HG03442 (cell line): ENCODE results near the gene TEX44.
"Not testable (repeated sequence)": the region's sequence is repeated elsewhere in the genome, so short reads cannot be mapped to it uniquely, and the experiment has no call there.

Experiments used
- ATAC-seq: cut with Tn5 transposase; IDR thresholded peaks from one replicate; pipeline ENCODE4 v1.9.1; 2021; ENCODE audit warnings: mild to moderate bottlenecking, moderate library complexity; ENCODE audit not compliant: unreplicated experiment

Gene TEX44

DNA sequence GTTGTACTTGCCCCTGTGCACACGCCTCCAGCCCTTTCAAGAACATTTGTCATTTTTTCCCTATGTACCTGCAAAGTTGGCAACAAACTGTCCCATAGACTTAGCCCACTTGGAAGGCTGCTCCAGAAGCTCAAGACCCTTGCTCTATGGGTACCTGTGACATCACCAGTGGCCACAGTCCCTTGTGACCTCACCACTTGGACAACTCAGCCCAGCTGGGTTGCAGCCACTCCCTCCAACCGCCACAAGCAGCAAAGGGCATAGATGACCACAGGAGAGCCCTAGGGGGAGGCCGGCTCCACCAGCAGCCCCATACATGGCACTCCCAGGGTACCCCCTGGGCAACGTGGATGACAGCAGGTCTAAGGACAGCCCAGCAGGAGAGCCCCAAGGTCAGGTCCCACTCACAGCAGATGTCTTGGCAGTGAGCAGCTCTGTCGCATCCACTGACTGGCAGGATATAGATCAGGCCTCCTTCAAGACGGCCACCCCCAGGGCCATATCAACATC is at the start of gene TEX44:
Gene TEX44, plus strand, starts transcription at position 229 of the 510 bp plus-strand sequence. Its CDS starts 88 bp downstream, at position 317.
- no peak for ATAC-seq

DNA sequence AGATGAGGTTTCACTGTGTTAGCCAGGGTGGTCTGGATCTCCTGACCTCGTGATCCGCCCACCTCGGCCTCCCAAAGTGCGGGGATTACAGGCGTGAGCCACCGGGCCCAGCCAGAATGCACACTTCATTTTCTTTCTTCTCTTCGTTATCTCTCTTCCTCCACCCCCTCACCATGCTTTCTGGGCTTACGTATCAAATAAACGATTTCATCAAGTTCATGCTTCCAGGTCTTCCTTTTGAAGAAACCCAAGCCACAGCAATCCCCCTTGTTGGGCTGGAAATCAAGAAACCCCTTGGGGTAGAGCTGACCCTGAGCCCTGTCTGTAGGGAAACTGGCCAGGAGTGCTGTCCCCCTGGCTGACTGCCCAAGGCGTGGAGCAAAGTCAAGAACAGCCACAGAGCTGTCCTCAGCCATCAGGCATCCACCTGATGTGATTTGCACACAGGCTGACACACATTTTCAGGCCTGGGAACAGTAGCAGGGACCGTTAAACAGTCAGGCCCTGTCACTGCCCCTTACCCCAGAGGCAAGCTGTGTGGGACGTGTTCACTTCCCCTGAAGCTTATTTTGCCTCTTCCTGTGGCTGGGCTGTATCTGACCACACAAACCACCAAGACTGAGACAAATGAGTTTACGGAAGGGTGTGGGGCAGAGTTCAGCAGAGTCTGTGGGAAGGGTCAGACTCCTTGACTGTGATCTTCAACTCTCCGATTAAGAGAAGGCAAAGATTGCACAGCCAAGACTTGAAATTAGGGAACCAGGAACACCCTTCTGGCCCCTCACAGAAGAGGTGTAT is 47.4 kb upstream of the TEX44 start:
- peak; percentile 97 for ATAC-seq

DNA sequence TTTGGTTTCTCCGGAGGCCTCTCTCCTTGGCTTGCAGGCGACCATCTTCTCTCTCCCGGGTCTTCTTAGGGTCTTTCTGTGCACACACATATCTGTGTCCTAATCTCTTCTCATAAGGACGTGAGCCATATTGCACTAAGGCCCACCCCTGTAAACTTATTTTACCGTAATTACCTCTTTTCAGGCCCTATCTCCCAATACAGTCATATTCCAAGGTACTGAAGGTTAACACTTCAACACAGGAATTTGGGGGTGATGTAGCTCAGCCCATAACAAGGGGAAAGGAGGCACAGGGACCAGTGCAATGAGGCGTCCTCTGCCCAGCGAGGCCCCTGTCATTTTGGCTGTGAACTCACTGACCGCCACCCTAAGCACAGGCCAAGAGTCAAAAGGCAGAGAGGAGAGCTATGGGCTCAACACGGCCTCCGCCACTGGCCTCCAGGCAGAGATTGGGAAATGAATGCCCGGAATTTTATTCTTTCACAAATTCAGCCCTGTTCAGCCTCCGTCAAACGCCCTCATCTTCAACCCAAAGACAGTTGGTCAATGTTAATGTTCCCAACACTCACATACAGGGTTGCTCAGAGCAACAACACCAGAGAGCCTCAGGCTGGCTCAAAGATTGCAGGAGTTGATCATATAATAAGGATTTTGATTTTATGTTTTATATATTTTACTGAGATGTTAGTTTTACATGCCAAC is 46.5 kb upstream of the TEX44 start:
- ATAC-seq, result no peak

DNA sequence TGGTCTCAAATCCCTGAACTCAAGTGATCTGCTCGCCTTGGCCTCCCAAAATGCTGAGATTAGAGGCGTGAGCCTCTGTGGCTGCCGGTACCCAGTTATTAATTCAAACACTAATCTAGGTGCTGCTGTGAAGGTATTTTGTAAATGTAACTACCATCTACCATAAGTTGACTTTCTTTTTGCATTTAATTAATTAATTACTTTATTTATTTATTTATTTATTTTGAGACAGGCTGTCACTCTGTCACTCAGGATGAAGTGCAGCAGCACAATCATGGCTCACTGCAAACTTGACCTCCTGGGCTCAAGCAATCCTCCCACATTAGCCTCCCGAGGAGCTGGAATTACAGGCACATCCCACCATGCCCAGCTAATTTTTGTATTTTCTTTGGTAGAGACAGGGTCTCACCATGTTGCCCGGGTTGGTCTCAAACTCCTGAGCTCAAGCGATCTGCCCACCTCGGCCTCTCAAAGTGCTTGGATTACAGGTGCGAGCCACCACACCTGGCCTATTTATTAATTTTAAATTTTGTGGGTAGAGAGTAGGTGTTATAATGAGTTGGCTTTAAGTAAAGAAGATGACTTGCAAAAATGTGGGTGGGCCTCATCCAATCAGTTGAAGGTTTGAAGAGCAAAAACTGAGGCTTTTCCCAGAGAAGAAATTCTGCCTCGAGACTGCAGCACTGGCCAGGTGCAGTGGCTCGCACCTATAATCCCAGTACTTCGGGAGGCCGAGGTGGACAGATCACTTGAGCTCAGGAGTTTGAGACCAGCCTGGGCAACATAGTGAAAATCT is 45.2 kb upstream of the TEX44 start:
- ATAC-seq, result no peak

DNA sequence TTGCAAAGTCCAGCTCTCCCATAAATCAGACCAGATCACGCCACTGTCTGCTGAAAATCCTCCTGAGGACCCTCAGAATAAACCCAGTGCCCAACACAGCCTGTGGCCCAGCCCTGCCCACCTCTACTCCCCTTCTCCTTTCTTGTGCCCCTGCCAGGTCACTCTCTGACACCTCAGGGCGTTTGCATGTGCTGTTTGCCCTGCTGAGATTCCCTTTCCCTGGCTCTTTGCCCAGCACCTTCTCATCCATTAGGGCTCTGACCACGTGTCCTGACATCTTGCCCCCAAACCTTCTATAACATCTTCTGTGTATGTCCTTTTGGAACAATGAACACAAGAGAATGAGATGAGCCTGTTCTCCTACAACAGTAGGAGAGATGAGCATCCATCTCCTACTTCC is 43.9 kb upstream of the TEX44 start:
- ATAC-seq, result no peak

DNA sequence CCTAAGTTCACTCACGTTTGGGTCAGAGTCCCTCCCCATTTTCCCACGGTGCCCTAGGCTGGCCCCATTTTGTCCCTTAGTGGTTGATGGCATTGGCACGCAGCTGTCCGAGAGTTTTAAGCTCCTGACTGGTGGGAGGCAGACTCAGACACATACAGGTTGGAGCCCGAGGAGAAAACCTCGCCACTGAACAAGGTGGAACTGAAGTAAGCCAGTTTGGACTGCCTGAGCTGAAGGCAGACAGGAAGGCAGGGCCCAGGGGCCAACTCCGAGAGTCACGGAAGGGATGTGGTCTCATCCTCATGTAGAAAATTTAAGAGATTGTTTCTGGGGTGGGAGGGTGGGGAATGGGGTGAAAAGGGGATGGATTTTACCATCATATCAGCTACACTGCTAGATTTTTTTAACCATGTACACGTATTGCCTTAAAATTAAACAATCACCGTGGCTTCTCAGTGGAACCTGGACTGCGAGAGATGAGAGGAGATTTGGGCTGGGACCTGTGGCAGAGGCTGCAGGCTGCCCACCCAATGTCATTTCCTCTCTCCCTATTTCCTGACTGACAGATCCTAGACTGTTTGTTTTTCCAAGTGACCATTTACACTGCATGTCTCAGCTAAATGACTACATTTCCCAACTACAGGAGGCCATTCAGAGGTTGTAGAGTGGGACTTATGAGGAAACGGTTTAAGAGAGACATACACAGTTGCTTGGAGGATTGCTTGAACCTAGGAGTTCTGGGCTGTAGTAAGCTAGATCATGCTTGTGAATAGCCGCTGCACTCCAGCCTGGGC is 43.0 kb upstream of the TEX44 start:
- ATAC-seq, result no peak

DNA sequence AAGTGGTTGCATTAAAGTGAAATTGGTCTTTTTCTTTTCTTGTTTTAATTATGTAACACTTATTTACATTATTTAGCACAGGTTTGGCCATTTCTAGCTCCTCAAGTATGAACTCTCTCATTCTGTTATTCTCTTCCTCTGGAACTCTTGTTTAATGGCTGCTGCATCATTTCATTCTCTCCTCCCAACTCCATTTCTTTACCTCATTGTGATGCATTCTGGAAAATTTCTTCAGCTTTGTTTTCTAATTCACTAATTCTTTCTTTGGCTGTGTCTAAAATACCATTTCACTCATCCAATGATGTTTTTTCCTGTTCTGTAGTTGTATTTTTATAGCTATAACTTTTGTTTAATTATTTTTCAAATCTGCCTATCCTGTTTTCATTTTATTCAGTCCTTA is 39.9 kb upstream of the TEX44 start:
- no peak for ATAC-seq

DNA sequence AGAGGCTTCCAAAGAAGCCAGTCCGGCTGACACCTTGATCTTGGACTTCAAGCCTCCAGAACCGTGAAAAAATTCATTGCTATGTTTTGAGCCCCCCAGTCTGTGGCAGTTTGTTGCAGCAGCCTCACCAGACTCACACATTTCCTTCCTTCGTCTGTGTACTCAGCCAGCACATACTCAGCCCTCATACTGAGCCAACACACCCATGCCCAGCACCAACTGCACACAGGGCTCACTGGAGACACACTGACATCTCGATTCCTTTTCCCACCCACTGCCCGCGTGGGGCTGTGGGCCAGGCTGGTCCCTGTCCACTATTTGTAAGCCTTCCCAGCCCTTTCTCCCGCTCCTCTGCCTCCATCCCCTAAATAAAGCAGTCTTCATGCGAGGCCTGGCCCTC is 38.3 kb upstream of the TEX44 start:
- ATAC-seq, result no peak

DNA sequence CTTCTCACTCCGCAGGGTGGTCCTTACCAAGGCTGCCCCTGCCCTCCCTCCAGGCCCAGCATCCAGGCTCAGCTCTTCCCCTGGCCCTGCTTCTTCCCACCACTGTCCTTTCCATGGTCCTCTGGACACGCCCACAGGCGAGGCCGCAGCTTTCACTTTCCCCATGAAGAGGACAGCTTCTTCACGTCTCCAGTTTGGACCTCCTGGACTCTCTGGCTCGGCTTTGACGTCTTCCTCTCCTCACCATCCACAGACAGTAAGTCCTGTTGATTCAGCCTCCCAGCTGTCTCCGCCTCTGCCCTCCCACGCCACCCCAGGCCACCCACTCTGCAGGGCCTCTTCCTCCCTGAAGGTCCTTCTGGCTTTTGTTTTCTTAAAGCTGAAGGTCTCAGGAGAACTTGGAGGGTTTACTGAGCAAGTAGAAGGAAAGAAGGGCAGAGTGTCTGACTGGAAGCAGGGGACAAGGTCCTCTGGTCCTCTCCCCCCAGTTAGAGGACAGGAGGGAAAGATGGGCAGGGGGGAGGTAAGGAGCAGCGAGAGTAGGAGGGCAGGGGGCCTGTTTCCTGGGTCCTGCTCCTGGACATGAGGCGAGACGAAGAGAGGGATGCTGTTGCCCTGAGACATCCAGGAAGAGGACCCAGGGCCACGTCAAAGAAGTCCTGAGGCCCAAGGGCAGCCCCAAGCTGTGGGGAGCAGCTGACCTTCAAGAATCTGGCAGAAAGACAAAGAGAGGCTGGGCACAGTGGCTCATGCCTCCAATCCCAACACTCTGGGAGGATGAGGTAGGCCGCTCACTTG is 37.7 kb upstream of the TEX44 start:
- no peak for ATAC-seq

DNA sequence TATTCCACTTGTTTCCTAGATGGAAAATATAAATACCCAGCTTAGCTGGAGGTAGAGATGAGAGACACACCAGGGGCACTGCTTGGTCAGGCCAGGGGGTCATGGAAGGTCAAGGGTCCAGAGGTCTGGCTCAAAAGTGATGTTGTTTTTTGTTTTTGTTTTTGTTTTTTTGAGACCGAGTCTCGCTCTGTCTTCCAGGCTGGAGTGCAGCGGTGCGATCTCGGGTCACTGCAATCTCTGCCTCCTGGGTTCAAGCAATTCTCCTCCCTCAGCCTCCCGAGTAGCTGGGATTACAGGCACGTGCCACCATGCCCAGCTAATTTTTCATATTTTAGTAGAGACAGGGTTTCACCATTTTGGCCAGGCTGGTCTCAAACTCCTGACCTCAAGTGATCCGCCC is 36.2 kb upstream of the TEX44 start:
- not testable (repeated sequence) for ATAC-seq

DNA sequence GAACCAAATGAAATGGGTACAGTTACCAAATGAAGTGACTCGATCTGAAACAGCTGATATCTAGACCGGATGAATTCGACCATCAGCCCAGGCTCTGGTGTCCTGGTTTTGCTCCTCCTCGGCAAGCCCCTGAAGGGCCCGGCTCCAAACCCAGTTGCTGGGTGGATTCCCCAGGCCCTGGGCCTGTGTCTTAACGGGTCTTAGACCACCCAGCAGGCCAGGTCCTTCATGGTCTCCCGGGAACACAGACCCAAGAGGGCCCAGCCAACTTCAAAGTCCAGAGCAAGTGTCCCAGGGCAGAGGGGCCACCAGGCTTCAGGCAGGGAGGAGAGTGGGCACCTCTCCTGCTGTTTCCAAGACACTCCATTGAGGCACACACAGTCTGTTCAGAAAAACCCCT is 35.7 kb upstream of the TEX44 start:
- ATAC-seq, result no peak

DNA sequence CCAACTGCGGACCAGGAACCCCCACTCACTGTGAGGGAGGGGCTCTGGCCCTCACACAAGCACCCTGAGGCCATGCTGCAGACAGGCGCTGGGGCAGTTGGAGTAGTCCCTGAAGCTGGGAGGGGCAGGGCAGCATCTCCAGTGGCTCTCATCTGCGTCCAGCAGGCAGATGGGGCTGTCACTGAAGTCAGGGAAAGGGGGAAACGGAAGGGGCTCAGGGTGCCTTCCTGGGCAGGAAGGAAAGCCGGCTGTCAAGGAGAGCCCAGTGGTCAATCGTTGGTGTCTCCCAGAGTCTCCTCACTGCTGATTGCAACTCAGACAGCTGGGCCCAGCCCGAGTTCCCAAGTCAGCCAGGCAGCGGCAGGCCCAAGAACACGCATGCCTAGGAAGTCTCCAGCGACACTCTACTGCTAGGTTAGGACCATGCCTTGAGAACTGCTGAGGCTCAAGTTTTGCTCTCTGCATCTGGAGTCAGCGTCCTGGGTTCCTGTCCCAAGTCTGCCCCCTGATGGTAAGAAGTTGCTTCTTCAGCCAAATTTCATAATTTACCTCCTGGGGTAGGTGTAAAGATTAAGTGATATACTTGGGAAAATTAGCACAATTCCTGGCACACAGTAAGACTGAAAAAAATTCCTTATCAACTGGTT is 35.0 kb upstream of the TEX44 start:
- ATAC-seq, result peak; percentile 76

DNA sequence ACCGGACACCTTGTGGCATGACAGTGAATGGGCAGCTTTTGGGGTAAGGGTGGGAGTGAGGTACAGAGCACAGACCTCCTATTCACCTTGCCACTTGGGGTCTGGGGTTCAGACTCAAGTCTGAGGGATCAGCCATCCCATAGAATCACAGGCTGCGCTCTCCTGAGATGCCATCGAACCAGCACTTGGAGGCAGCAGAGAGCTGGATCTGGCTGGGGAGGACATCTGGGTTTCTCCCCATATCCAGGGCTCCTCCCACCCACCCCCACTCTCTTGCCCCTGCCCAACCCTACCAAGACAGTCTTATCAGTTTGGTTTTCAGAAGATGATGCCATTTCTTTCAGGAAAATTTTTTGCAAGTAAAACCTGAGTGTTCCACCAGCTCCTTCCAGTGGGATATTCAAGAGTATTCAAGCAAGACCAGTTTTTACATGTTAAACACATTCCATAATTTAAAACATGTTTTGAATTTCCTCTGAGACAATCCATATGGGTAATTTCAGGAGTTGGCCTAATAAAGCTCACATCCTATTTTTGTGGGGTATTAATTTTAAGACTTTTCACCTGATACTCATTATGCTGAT is 29.2 kb upstream of the TEX44 start:
- no peak for ATAC-seq

DNA sequence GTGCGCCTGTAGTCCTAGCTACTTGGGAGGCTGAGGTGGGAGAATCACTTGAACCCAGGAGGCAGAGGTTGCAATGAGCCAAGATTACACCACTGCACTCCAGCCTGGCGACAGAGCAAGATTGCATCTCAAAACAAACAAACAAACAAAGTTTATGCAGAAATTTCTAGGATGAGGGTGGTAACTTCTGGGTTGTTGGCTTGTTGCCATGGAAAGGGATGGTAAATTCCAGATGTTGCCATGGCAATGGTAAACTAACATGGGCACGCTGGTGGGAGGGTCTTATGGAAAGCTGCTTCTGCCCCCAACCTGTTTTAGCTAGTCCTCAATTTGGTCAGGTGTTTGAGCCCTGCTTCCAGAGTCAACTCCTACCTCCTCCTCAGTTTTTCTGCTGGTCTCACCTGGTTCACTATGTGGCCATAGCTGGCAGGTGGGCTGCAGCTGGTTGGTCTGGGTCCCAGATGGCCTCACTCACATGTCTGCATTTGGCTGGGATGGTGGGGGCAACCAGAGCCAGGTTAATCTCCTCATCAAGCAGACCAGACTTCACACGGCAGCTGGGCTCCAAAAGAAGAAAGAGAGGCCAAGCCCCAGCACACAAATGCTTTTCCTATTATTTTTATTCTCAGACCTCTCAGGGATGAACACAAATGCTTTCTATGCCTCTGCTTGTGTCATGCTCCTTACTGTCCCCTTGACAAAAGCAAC is 26.6 kb upstream of the TEX44 start:
- no peak for ATAC-seq

DNA sequence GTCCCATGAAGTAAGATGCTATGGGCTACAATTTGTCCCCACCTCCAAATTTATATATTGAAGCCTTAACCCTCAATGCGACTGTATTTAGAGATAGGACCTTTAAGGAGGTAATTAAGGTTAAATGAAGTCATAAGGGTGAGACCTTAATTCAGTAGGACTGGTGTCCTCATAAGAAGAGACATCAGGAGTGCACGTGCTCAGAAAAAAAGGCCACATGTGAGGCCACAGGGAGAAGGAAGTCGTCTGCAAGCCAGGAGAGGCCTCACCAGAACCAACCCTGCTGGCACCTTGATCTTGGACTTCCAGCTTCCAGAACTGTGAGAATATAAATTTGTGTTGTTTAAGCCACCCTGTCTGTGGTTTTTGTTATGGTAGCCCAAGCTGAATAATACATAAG is 25.5 kb upstream of the TEX44 start:
- no peak for ATAC-seq

DNA sequence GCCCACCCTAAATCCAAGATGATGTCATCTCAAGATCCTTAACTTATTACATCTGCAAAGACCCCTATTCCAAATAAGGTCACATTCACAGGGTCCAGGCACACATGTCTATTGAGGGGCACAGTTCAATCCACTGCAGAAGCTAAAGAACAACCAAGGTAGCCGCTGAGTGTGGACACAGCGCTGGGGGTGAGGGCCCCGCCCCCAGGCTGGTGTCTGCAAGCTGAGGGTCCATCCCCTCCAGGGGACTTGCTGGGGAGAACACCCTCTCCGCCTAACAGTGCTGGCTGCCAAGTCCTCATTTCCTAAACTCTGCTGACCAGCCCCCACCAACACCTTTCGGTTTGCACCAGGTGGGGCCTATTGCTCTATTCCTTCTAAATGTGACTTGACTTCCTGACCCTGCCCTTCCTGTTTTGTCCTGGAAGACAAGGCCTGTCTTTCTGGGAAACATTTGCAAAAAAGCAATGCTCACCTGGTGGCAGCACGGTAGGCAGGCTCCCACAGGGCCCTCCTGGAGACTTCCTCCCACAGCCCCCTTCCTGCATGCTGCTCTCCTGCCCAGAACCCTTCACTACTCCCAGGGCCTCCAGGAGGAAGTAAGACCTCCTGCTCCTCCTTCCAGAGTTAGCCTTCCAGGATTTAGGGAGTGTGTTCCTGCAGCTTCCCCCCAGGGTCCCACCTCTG is 24.4 kb upstream of the TEX44 start:
- no peak for ATAC-seq

DNA sequence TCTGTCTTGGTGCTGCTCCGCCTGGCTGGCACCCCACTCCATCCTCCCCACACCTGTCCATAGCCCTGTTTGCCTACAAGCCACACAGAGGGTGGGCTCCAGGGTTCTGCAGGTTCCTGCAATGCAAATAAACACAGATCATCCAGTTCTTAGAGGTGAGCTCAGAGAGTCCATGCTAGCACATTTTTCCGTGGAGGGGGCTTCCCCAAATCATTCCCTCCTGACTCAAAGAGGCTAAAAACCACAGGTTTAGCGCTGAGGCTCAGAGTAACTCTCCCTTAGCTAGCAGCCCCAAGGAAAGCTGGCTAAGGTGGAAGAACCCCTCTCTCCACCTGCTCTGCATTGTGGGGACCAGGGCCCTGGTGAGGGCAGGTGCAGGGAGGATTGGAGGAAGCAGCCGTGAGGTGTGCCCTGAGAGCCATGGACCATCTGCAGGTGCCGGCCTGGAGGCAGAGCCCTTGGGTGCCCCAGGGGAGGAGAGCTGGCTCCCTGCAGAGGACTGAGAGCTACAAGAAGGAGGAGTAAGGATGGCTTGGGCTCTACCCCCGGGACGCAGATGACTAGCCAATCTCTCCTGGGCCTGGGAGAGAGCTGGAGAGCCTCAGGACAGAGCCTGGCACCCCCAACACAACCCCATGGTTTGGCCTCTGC is 23.8 kb upstream of the TEX44 start:
- ATAC-seq, result no peak
